ENCODE data around the gene XRCC4.

GRCh38 chr5:83353231-83353630, 275.9 kb downstream of the XRCC4 start:
- no peak for TF ChIP-seq EZH2 (IDR thresholded peaks at IDR 0.05)
- TF ChIP-seq CTCF (IDR thresholded peaks at IDR 0.05), result no peak
- TF ChIP-seq EZH2phosphoT487 (IDR thresholded peaks at IDR 0.05), result no peak

Measured in neural progenitor cell (in vitro differentiated cells).